WTC11 (cell line): ENCODE data around the gene KRI1. TPM values are rescaled to one million over a fixed set of nuclear protein-coding genes. Genes with fewer than 3 reads are reported as not detected.

Source experiments
- ATAC-seq: fragments of 200-7000 bp; cut with Tn5 transposase; 2 replicates; pipeline ENCODE4 v1.10.0; 2021; ENCODE audit warnings: mild to moderate bottlenecking, moderate library complexity
- CTCF ChIA-PET: fragments of 300-600 bp; sonication (Branson Sonifier 250); formaldehyde crosslinking; loops from one replicate; lab custom pipeline; 2021; ENCODE audit warnings: antibody characterized with exemption; lab: Charles Lee
- POLR2A ChIA-PET: fragments of 350-600 bp; sonication (Branson Sonifier 250); formaldehyde crosslinking; loops from one replicate; lab custom pipeline; 2021; ENCODE audit warnings: antibody characterized with exemption; lab: Charles Lee
- DNase-seq: peaks from one replicate; pipeline ENCODE4 v3.0.0; 2021; ENCODE audit warnings: low spot score
- H3K27ac Mint-ChIP-seq: 2 replicates; pipeline ENCODE4 v1.8.0; 2021; ENCODE audit warnings: mixed read lengths
- H3K27me3 Mint-ChIP-seq: 2 replicates; pipeline ENCODE4 v1.8.0; 2021; ENCODE audit warnings: low read depth, mild to moderate bottlenecking, moderate library complexity, mixed read lengths
- H3K36me3 Mint-ChIP-seq: 2 replicates; pipeline ENCODE4 v1.8.0; 2021; ENCODE audit warnings: mixed read lengths
- H3K4me1 Mint-ChIP-seq: 2 replicates; pipeline ENCODE4 v1.8.0; 2022; ENCODE audit warnings: mixed read lengths
- H3K4me3 Mint-ChIP-seq: 2 replicates; pipeline ENCODE4 v1.8.0; 2021; ENCODE audit warnings: mild to moderate bottlenecking, moderate library complexity, mixed read lengths
- H3K9me3 Mint-ChIP-seq: 2 replicates; pipeline ENCODE4 v1.8.0; 2021; ENCODE audit warnings: mixed read lengths
- CREM ChIP-seq: sonication (generic); formaldehyde crosslinking; IDR thresholded peaks from 2 replicates; pipeline ENCODE4 v1.8.1; 2022; ENCODE audit warnings: mild to moderate bottlenecking, missing genetic modification reagents, moderate library complexity
- EMX1 ChIP-seq: fragments of 250-450 bp; sonication (Bioruptor Pico); IDR thresholded peaks from 2 replicates; pipeline ENCODE4 v1.8.0; 2021; ENCODE audit warnings: mild to moderate bottlenecking
- ETV6 ChIP-seq: sonication (generic); formaldehyde crosslinking; IDR thresholded peaks from 2 replicates; pipeline ENCODE4 v1.8.1; 2022; ENCODE audit warnings: mild to moderate bottlenecking, missing genetic modification reagents
- FOXK1 ChIP-seq: sonication (generic); formaldehyde crosslinking; IDR thresholded peaks from 2 replicates; pipeline ENCODE4 v1.8.0; 2022; ENCODE audit warnings: mild to moderate bottlenecking, moderate library complexity, missing genetic modification reagents
- GABPB1 ChIP-seq: sonication (generic); formaldehyde crosslinking; IDR thresholded peaks from 2 replicates; pipeline ENCODE4 v1.8.1; 2023; ENCODE audit warnings: mild to moderate bottlenecking, missing genetic modification reagents
- JUN ChIP-seq: sonication (generic); formaldehyde crosslinking; IDR thresholded peaks from 2 replicates; pipeline ENCODE4 v1.8.0; 2023; ENCODE audit warnings: mild to moderate bottlenecking, missing genetic modification reagents
- KAT7 ChIP-seq: sonication (generic); formaldehyde crosslinking; IDR thresholded peaks from 2 replicates; pipeline ENCODE4 v1.8.1; 2023; ENCODE audit warnings: missing genetic modification reagents, mild to moderate bottlenecking, borderline replicate concordance
- NR2C2 ChIP-seq: sonication (generic); formaldehyde crosslinking; IDR thresholded peaks from 2 replicates; pipeline ENCODE4 v1.8.0; 2022; ENCODE audit warnings: mild to moderate bottlenecking, missing genetic modification reagents
- NR3C1 ChIP-seq: sonication (generic); formaldehyde crosslinking; conservative IDR thresholded peaks from 2 replicates; pipeline ENCODE4 v1.8.1; 2023; ENCODE audit warnings: low read depth, mild to moderate bottlenecking, missing genetic modification reagents
- RORB ChIP-seq: fragments of 250-450 bp; sonication (Bioruptor Pico); IDR thresholded peaks from 2 replicates; pipeline ENCODE4 v1.9.0; 2021; ENCODE audit warnings: mild to moderate bottlenecking
- ZNF121 ChIP-seq: sonication (generic); formaldehyde crosslinking; IDR thresholded peaks from 2 replicates; pipeline ENCODE4 v1.8.0; 2023; ENCODE audit warnings: missing genetic modification reagents
- ZNF396 ChIP-seq: fragments of 250-450 bp; sonication (Bioruptor Pico); IDR thresholded peaks from 2 replicates; pipeline ENCODE4 v1.8.0; 2021; ENCODE audit warnings: mild to moderate bottlenecking, moderate library complexity, borderline replicate concordance
- total RNA-seq: library from RNA; stranded (reverse); gene quantifications from 3 replicates; pipeline ENCODE4 v1.2.3, GENCODE V29; 2021
- TF ChIP-seq, protein P1 (sequence below): fragments of 250-450 bp; sonication (Bioruptor Pico); IDR thresholded peaks from 2 replicates; pipeline ENCODE4 v1.9.0; 2021; ENCODE audit warnings: mild to moderate bottlenecking, borderline replicate concordance
- TF ChIP-seq, protein P2 (sequence below): sonication (generic); formaldehyde crosslinking; IDR thresholded peaks from 2 replicates; pipeline ENCODE4 v1.8.1; 2022; ENCODE audit warnings: low read depth, mild to moderate bottlenecking, moderate library complexity, missing genetic modification reagents, borderline replicate concordance
- TF ChIP-seq, protein P3 (sequence below): sonication (generic); formaldehyde crosslinking; IDR thresholded peaks from 2 replicates; pipeline ENCODE4 v1.8.1; 2022; ENCODE audit warnings: mild to moderate bottlenecking, moderate library complexity, missing genetic modification reagents
- TF ChIP-seq, protein P4 (sequence below): sonication (generic); formaldehyde crosslinking; IDR thresholded peaks from 2 replicates; pipeline ENCODE4 v1.8.1; 2023; ENCODE audit warnings: mild to moderate bottlenecking, missing genetic modification reagents, moderate library complexity
- TF ChIP-seq, protein P5 (sequence below): sonication (generic); formaldehyde crosslinking; IDR thresholded peaks from 2 replicates; pipeline ENCODE4 v1.8.1; 2023; ENCODE audit warnings: mild to moderate bottlenecking, moderate library complexity, missing genetic modification reagents
- TF ChIP-seq, protein P6 (sequence below): sonication (generic); formaldehyde crosslinking; IDR thresholded peaks from 2 replicates; pipeline ENCODE4 v1.8.1; 2022; ENCODE audit warnings: low read depth, missing genetic modification reagents, borderline replicate concordance

Gene KRI1
- total RNA-seq, 1 experiment from 2014 or later = 43.6 TPM

DNA sequence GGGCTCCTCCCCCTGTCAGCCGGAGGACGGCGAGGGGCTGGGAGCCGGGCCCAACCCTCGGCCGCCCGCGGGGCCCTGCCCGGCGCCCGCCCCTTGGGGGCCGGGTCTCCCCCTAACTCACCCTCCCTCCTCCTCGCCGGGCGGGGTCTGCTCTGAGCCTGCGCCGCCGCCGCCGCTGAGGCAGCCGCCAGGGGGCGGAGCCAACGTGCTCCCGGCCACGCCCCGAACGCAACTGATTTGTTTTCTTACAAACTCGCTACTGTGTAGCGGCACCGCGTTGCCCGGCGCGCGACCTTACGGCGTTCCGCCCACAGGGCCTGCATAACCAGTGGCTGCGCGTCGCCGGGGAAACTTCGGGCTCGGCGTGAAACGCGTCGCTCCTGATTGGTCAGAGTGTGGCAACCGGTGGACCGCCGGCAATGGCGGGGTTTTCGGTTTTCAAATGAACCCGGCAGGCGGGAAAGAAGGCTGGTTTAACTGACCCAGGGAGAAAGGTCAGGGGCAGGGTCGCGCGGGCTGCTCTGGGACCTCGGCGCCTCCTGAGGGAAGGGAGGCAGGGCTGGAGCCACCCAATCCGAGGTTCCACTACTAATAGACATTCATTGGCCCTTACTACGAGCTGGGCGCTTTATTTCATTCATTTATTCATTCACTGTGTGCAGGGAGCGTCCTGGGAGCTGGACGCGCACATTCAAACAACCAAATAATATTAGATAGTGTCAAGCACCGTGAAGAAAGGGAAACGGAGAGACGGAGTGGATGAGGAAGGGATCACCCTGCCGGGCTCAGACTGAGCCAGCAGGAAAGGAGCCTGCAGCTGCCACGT lies 3.2 kb upstream of the KRI1 start, which contains the start of gene CDKN2D (continued):
- TF ChIP-seq, protein P1, sequence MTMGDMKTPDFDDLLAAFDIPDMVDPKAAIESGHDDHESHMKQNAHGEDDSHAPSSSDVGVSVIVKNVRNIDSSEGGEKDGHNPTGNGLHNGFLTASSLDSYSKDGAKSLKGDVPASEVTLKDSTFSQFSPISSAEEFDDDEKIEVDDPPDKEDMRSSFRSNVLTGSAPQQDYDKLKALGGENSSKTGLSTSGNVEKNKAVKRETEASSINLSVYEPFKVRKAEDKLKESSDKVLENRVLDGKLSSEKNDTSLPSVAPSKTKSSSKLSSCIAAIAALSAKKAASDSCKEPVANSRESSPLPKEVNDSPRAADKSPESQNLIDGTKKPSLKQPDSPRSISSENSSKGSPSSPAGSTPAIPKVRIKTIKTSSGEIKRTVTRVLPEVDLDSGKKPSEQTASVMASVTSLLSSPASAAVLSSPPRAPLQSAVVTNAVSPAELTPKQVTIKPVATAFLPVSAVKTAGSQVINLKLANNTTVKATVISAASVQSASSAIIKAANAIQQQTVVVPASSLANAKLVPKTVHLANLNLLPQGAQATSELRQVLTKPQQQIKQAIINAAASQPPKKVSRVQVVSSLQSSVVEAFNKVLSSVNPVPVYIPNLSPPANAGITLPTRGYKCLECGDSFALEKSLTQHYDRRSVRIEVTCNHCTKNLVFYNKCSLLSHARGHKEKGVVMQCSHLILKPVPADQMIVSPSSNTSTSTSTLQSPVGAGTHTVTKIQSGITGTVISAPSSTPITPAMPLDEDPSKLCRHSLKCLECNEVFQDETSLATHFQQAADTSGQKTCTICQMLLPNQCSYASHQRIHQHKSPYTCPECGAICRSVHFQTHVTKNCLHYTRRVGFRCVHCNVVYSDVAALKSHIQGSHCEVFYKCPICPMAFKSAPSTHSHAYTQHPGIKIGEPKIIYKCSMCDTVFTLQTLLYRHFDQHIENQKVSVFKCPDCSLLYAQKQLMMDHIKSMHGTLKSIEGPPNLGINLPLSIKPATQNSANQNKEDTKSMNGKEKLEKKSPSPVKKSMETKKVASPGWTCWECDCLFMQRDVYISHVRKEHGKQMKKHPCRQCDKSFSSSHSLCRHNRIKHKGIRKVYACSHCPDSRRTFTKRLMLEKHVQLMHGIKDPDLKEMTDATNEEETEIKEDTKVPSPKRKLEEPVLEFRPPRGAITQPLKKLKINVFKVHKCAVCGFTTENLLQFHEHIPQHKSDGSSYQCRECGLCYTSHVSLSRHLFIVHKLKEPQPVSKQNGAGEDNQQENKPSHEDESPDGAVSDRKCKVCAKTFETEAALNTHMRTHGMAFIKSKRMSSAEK = 0 out of 2 replicates have a peak, but pooled peaks have one; percentile 47
- TF ChIP-seq NR3C1 (CRISPR knock-in tag) (no peak), ETV6 (0 out of 2 replicates have a peak, but pooled peaks have one; percentile 7), NR2C2 (CRISPR knock-in tag) (no peak), GABPB1 (CRISPR knock-in tag) (peak; percentile 79), CREM (0 out of 2 replicates have a peak, but pooled peaks have one; percentile 40), FOXK1 (CRISPR knock-in tag) (peak; percentile 86)
- TF ChIP-seq, protein P2, sequence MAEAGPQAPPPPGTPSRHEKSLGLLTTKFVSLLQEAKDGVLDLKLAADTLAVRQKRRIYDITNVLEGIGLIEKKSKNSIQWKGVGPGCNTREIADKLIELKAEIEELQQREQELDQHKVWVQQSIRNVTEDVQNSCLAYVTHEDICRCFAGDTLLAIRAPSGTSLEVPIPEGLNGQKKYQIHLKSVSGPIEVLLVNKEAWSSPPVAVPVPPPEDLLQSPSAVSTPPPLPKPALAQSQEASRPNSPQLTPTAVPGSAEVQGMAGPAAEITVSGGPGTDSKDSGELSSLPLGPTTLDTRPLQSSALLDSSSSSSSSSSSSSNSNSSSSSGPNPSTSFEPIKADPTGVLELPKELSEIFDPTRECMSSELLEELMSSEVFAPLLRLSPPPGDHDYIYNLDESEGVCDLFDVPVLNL (CRISPR knock-in tag) = peak; percentile 96
- TF ChIP-seq, protein P3, sequence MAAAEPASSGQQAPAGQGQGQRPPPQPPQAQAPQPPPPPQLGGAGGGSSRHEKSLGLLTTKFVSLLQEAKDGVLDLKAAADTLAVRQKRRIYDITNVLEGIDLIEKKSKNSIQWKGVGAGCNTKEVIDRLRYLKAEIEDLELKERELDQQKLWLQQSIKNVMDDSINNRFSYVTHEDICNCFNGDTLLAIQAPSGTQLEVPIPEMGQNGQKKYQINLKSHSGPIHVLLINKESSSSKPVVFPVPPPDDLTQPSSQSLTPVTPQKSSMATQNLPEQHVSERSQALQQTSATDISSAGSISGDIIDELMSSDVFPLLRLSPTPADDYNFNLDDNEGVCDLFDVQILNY = peak; percentile 59; the same call in 1 of the 2 replicates
- TF ChIP-seq, protein P4, sequence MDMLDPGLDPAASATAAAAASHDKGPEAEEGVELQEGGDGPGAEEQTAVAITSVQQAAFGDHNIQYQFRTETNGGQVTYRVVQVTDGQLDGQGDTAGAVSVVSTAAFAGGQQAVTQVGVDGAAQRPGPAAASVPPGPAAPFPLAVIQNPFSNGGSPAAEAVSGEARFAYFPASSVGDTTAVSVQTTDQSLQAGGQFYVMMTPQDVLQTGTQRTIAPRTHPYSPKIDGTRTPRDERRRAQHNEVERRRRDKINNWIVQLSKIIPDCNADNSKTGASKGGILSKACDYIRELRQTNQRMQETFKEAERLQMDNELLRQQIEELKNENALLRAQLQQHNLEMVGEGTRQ (CRISPR knock-in tag) = no peak

DNA sequence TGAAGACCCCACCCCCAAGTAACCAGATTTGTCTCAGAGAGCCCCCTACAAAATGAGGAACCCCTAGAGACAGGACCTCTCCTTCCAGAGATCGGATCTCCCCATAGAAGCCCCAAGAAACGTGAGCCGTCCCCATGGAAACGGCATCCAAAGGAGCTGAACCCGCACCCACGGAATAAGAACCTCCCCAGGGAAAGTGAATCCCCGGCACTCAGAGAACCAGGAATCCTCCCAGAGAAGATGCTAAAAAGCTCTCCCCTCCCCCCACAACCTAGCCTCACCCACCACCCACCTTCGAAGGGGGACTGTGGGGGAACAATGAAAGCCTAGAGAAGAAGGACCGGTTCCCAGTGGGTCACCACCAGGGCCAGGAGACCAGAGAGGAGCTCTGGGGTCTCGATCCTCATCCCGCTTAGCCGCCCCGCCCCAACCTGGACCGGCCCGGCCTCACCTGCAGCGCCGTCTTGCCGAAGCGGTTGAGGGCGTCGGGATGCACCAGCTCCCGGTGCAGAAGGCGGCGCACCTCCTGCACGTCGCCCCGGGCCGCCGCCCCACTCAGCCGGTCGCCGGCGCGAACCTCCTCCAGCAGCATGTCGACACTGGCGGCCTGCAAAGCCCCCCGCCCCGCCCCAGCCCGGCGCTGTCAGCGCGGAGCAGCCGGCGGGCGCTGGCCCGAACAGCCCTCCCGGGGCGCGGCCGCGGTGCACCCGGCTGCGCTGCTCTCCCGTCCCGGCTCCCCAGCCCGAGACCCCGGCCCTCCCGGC lies 2.4 kb upstream of the KRI1 start:
- POLR2A ChIA-PET = interaction anchor here (0.7 kb wide), 1 partner anchor 48 kb away, joined by 3 read pairs; no protein-coding TSS in a partner anchor
- peaks cover 35% of the 10 kb centered on the region for H3K4me1 Mint-ChIP-seq
- ATAC-seq = peak; percentile 6
- peak; percentile 74 for DNase-seq
- peak overlapping the region; percentile 94 for H3K4me3 Mint-ChIP-seq
- 0 out of 2 replicates have a peak, but pooled peaks cover 3% of the 10 kb centered on the region for H3K36me3 Mint-ChIP-seq
- H3K27me3 Mint-ChIP-seq = peaks cover 19% of the 10 kb centered on the region
- CTCF ChIA-PET = interaction anchor here (0.8 to 4.2 kb wide), 13 partner anchors 13 to 150 kb away, joined by 3 to 20 read pairs (median 4); no protein-coding TSS in a partner anchor
- 0 out of 2 replicates have a peak overlapping the region, but pooled peaks have one; percentile 23 for H3K27ac Mint-ChIP-seq
- no peaks in the 10 kb centered on the region for H3K9me3 Mint-ChIP-seq
- TF ChIP-seq JUN (no peak), EMX1 (CRISPR knock-in tag) (no peak), ZNF121 (CRISPR knock-in tag) (peak; percentile 79), KAT7 (no peak), RORB (CRISPR knock-in tag) (no peak), ZNF396 (no peak)
- TF ChIP-seq, protein P2 (CRISPR knock-in tag) = no peak
- TF ChIP-seq, protein P5, sequence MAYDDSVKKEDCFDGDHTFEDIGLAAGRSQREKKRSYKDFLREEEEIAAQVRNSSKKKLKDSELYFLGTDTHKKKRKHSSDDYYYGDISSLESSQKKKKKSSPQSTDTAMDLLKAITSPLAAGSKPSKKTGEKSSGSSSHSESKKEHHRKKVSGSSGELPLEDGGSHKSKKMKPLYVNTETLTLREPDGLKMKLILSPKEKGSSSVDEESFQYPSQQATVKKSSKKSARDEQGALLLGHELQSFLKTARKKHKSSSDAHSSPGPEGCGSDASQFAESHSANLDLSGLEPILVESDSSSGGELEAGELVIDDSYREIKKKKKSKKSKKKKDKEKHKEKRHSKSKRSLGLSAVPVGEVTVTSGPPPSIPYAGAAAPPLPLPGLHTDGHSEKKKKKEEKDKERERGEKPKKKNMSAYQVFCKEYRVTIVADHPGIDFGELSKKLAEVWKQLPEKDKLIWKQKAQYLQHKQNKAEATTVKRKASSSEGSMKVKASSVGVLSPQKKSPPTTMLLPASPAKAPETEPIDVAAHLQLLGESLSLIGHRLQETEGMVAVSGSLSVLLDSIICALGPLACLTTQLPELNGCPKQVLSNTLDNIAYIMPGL (CRISPR knock-in tag) = 0 out of 2 replicates have a peak, but pooled peaks have one; percentile 26
- TF ChIP-seq, protein P6, sequence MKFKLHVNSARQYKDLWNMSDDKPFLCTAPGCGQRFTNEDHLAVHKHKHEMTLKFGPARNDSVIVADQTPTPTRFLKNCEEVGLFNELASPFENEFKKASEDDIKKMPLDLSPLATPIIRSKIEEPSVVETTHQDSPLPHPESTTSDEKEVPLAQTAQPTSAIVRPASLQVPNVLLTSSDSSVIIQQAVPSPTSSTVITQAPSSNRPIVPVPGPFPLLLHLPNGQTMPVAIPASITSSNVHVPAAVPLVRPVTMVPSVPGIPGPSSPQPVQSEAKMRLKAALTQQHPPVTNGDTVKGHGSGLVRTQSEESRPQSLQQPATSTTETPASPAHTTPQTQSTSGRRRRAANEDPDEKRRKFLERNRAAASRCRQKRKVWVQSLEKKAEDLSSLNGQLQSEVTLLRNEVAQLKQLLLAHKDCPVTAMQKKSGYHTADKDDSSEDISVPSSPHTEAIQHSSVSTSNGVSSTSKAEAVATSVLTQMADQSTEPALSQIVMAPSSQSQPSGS (CRISPR knock-in tag) = no peak
